Adipocyte (in vitro differentiated cells): ENCODE measurements around the gene ZNF230.

ENCODE experiments used
- DNase-seq: peaks from one replicate; pipeline ENCODE4 v3.0.0-alpha.2; 2015; ENCODE audit warnings: low read depth
- H3K27me3 ChIP-seq: replicated peaks from 2 replicates; pipeline ENCODE4 v1.7.0; 2013; ENCODE audit warnings: mild to moderate bottlenecking, low read length, moderate library complexity; ENCODE audit not compliant: control insufficient read depth, insufficient read depth
- H3K36me3 ChIP-seq: 2 replicates; pipeline ENCODE4 v1.7.0; 2013; ENCODE audit warnings: low read length, mild to moderate bottlenecking, moderate library complexity; ENCODE audit not compliant: control insufficient read depth, insufficient read depth, severe bottlenecking
- H3K4me1 ChIP-seq: 2 replicates; pipeline ENCODE4 v1.7.0; 2013; ENCODE audit warnings: mild to moderate bottlenecking, low read length, moderate library complexity; ENCODE audit not compliant: control insufficient read depth, insufficient read depth
- H3K4me3 ChIP-seq: 2 replicates; pipeline ENCODE4 v1.7.0; 2013; ENCODE audit warnings: mild to moderate bottlenecking, low read length, moderate library complexity
- H3K9ac ChIP-seq: 2 replicates; pipeline ENCODE4 v1.7.0; 2013; ENCODE audit warnings: mild to moderate bottlenecking, low read length, moderate library complexity
- H3K9me3 ChIP-seq: 2 replicates; pipeline ENCODE4 v1.7.0; 2013; ENCODE audit warnings: mild to moderate bottlenecking, low read length, moderate library complexity; ENCODE audit not compliant: control insufficient read depth

The ZNF230 gene

GRCh38 chr19:44002212-44002565 is 568 bp upstream of the ZNF230 start:
- peak; percentile 38 for DNase-seq
- Histone ChIP-seq H3K36me3 (peaks cover 4% of the 10 kb centered on the region), H3K27me3 (no peaks in the 10 kb centered on the region), H3K9ac (peak overlapping the region; percentile 91), H3K4me1 (peaks cover 10% of the 10 kb centered on the region), H3K9me3 (no peaks in the 10 kb centered on the region), H3K4me3 (peak overlapping the region; percentile 88)

- no peaks in the 10 kb centered on the region for H3K27me3 ChIP-seq
- peaks cover 16% of the 10 kb centered on the region for H3K36me3 ChIP-seq
- peaks cover 10% of the 10 kb centered on the region for H3K4me1 ChIP-seq
- H3K4me3 ChIP-seq, result peak overlapping the region; percentile 88
- peak overlapping the region; percentile 91 for H3K9ac ChIP-seq
- peak; percentile 52 for DNase-seq
- peaks cover 2% of the 10 kb centered on the region for H3K9me3 ChIP-seq
Measured at GRCh38 chr19:44003461-44004009, 778 bp downstream of the ZNF230 start.

DNA sequence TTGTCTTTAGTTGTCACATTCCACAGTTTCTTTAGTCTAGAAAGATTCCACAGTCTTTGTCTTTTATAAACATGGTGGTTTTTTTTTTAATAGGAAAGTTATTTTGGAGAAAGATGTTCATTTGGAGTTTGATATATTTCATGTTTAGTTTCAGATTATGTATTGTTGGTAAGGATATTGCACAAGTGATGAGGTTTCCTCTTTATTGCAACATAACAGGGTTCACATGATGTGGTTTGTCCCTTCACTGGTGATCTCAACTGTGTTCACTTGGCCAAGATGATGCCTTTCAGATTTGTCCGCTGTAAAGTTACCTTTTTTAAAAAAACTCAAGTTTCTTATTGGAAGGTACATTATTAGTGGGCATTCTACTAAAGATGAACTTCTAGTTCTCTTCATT is 3.2 kb downstream of the ZNF230 start:
- Histone ChIP-seq H3K27me3 (no peaks in the 10 kb centered on the region), H3K36me3 (peaks cover 40% of the 10 kb centered on the region), H3K4me1 (peaks cover 10% of the 10 kb centered on the region)

DNA sequence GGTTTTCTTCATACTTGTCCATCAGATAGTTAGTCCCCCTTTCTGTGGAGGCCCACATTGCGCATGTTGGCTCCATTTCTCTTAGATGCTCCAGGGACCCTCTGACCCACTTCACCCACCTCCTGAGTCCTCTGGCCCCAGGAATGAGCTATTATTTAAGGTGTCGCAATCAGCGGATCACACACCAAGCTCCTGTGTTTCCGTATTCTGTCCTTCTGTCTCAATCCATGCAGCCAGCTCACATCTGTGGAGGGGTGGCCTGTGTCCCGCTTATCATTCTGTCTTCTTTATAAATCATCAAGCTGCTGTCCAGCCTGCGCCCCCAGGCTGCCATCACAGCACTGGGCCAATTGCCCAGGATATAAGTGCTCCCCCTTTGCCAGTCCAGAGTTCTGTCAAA is 4.7 kb downstream of the ZNF230 start:
- Histone ChIP-seq H3K36me3 (peaks cover 55% of the 10 kb centered on the region), H3K9ac (no peak overlapping the region), H3K9me3 (peaks cover 42% of the 10 kb centered on the region), H3K27me3 (no peaks in the 10 kb centered on the region), H3K4me1 (peaks cover 6% of the 10 kb centered on the region), H3K4me3 (no peak overlapping the region)
- DNase-seq, result no peak

More for the DNA sequence above, 3.2 kb downstream of the ZNF230 start:
- Histone ChIP-seq H3K9ac (no peak overlapping the region), H3K9me3 (peaks cover 27% of the 10 kb centered on the region), H3K4me3 (no peak overlapping the region)
- DNase-seq, result peak; percentile 29

DNA sequence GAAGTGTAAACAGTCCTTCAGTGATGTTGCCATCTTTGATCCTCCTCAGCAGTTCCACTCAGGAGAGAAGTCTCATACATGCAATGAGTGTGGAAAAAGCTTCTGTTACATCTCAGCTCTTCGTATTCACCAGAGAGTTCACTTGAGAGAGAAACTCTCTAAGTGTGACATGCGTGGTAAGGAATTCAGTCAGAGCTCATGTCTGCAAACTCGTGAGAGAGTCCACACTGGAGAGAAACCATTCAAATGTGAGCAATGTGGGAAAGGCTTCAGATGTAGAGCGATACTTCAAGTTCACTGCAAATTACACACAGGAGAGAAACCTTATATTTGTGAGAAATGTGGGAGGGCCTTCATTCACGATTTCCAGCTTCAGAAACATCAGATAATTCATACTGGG is 7.7 kb downstream of the ZNF230 start:
- Histone ChIP-seq H3K9ac (no peak overlapping the region), H3K4me1 (no peaks in the 10 kb centered on the region), H3K36me3 (peaks cover 58% of the 10 kb centered on the region), H3K9me3 (peaks cover 50% of the 10 kb centered on the region), H3K27me3 (no peaks in the 10 kb centered on the region), H3K4me3 (peak overlapping the region; percentile 58)
- no peak for DNase-seq

- H3K9me3 ChIP-seq, result peaks cover 7% of the 10 kb centered on the region
- DNase-seq, result no peak
- no peaks in the 10 kb centered on the region for H3K36me3 ChIP-seq
- no peaks in the 10 kb centered on the region for H3K27me3 ChIP-seq
- H3K9ac ChIP-seq, result no peak overlapping the region
- H3K4me3 ChIP-seq, result no peak overlapping the region
- H3K4me1 ChIP-seq, result no peaks in the 10 kb centered on the region
Measured at GRCh38 chr19:44019498-44019897, 16.7 kb downstream of the ZNF230 start.

GRCh38 chr19:44021221-44021620 is 18.5 kb downstream of the ZNF230 start:
- Histone ChIP-seq H3K4me3 (no peak overlapping the region), H3K27me3 (no peaks in the 10 kb centered on the region), H3K9ac (no peak overlapping the region), H3K36me3 (no peaks in the 10 kb centered on the region), H3K9me3 (peaks cover 5% of the 10 kb centered on the region), H3K4me1 (peaks cover 9% of the 10 kb centered on the region)
- DNase-seq, result no peak

DNA sequence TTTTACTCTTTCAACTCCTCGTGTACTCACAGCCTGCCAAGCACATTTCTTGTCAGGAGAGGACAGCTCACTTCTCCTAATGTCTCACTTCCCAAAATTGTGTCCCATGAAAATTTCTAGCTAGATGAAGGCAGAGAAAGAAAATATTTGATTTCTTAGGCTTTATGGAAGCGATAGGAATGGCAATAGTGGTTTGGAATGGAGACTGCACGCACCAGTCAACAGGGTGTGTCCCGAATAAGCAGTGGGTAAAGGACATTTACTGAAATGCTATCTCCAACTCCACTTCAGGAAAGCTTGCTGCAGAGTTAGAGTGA is 22.1 kb downstream of the ZNF230 start:
- H3K4me1 ChIP-seq, result peaks cover 9% of the 10 kb centered on the region
- DNase-seq, result no peak
- peak overlapping the region; percentile 94 for H3K9ac ChIP-seq
- H3K9me3 ChIP-seq, result peaks cover 19% of the 10 kb centered on the region
- H3K36me3 ChIP-seq, result peaks cover 32% of the 10 kb centered on the region
- H3K27me3 ChIP-seq, result no peaks in the 10 kb centered on the region
- H3K4me3 ChIP-seq, result peak overlapping the region; percentile 97

DNA sequence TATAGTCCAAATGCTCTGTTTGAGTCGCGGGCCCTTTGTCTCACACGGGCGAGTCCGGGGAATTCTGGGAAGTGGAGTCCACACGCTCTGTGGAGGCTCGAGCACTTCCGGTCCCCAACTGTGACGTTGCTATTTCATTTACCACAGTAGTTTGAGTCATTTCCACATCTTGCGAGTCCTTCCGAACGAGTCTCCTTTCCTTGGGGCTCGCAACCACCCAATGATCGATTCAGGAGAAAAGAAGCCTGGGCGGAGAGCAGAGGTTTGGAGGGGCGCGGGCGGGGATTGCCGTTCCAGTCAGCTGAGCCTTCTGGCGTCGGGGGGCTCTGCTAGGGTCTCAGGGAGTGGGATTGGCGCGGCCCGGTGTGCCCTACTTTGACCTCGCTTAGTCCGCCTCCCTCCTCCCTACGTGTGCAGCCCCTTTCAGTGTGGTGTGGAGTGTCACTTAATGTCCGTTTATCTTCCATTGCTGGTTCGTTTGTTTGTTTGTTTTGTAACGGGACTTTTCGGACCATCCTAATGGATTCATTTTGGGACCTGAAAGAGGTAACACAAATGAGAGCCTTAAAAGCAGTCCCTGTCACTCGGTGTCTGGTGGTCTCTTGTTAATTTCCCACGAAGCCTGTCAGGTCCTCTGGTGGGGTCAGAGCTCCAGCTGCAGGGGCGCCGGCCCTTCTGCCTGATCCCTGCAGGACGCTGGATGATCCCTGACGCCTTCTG is 22.6 kb downstream of the ZNF230 start, which contains the start of gene ZNF222:
Gene ZNF222, plus strand, starts transcription at position 163 of the 720 bp plus-strand sequence. Its CDS starts 58 bp downstream, at position 221.
- peaks cover 9% of the 10 kb centered on the region for H3K4me1 ChIP-seq
- peak within 1 kb of the TSS; percentile 94 for H3K9ac ChIP-seq
- peaks cover 37% of the 10 kb centered on the region for H3K36me3 ChIP-seq
- DNase-seq, result peak; percentile 97
- H3K27me3 ChIP-seq, result no peaks in the 10 kb centered on the region
- H3K4me3 ChIP-seq, result peak within 1 kb of the TSS; percentile 97
- H3K9me3 ChIP-seq, result peaks cover 21% of the 10 kb centered on the region

DNA sequence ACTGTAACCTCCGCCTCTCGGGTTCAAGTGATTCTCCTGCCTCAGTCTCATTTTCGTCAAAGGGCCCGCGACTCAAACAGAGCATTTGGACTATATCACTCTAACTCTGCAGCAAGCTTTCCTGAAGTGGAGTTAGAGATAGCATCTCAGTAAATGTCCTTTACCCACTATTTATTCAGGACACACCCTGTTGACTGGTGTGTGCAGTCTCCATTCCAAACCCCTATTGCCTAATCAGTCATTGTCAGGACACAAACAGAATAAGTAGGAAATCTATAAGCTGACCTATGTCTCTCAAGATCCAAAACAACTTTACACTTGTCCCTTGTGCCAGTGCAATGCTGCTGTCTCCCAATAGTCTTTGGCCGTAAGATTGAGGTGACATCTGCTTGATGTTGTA is 23.9 kb downstream of the ZNF230 start:
- Histone ChIP-seq H3K27me3 (no peaks in the 10 kb centered on the region), H3K4me3 (no peak overlapping the region), H3K36me3 (peaks cover 49% of the 10 kb centered on the region), H3K9ac (no peak overlapping the region), H3K9me3 (peaks cover 32% of the 10 kb centered on the region), H3K4me1 (peaks cover 9% of the 10 kb centered on the region)
- no peak for DNase-seq

GRCh38 chr19:44032001-44032610 is 29.3 kb downstream of the ZNF230 start:
- Histone ChIP-seq H3K9me3 (peaks cover 69% of the 10 kb centered on the region), H3K27me3 (no peaks in the 10 kb centered on the region), H3K4me3 (peak overlapping the region; percentile 51), H3K4me1 (no peaks in the 10 kb centered on the region), H3K36me3 (peaks cover 59% of the 10 kb centered on the region), H3K9ac (no peak overlapping the region)
- DNase-seq, result no peak
